Measurements from ENCODE around the gene ARIH2.

The ARIH2 gene

DNA sequence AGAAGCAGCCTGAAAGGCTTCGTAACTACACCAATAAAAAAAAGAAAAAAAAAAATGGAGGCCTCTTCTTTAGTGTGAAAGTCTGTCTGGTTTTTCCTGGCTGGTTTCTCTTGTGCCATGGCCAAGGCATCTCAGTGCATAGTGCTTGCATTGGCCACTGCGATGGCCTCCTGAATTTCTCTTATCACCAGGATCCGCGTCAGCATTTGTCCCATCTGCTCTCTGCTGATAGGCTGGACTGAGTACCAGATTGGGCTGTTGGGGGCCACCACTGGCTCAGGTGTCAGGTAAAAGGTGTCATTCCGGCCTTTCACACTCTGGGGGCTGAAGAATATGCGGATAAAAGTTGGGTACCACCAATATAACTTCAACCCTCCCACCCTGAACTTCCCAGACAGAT, 111.7 kb downstream of the ARIH2 start:
- Histone ChIP-seq H3K36me3 (ENCODE audit: control insufficient read depth, insufficient read depth, low read length) (peaks cover 47% of the 10 kb centered on the region), H3K9ac (ENCODE audit: low read length) (no peak overlapping the region)

DNA sequence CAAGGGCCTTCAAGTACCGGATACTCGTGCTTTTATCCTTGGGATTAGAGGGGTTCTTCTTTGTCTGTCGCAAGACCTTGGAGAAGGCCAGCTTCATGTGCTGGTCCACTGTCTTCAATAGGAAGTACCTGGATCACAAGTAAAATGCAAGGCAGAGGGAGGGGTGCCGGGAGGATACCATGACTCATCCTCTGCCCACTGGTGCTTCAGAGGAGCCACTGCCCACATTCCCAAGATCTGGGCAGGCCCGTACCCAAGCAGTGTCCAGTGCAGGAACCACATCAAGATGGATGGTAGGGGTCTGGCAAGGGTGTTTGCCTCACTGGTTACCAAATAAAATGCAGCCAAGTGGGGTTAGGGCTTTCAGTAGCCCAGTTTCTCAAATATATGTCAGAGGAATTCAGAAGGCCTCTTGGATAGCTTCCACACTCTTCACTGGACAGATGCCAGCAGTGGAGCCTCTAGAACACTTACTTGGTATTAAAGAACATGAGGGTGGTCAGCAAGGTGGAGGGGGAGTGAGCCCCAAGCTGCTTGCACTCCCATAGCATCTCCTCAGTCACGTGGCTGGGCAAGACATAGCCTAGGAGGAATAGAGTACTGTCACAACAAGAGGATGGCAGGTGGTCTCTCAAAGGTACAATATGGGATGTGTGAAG, 114.1 kb downstream of the ARIH2 start:
- H3K9ac ChIP-seq (ENCODE audit: low read length): no peak overlapping the region
- no peaks in the 10 kb centered on the region for H3K27me3 ChIP-seq (ENCODE audit: control insufficient read depth, insufficient read depth, low read length)
- H3K36me3 ChIP-seq (ENCODE audit: control insufficient read depth, insufficient read depth, low read length): peaks cover 34% of the 10 kb centered on the region
- no peak overlapping the region for H3K27ac ChIP-seq (ENCODE audit: low read depth, low read length)
- peaks cover 7% of the 10 kb centered on the region for H3K4me1 ChIP-seq (ENCODE audit: control insufficient read depth, insufficient read depth, low read length)
- H3K4me3 ChIP-seq (ENCODE audit: low read length): no peak overlapping the region

More for the DNA sequence above, 111.7 kb downstream of the ARIH2 start:
- H3K27ac ChIP-seq (ENCODE audit: low read depth, low read length): no peak overlapping the region
- no peaks in the 10 kb centered on the region for H3K27me3 ChIP-seq (ENCODE audit: control insufficient read depth, insufficient read depth, low read length)
- no peak overlapping the region for H3K4me3 ChIP-seq (ENCODE audit: low read length)
- peaks cover 7% of the 10 kb centered on the region for H3K4me1 ChIP-seq (ENCODE audit: control insufficient read depth, insufficient read depth, low read length)

- Histone ChIP-seq H3K27ac (ENCODE audit: low read depth, low read length) (no peak overlapping the region), H3K4me1 (ENCODE audit: control insufficient read depth, insufficient read depth, low read length) (no peaks in the 10 kb centered on the region), H3K27me3 (ENCODE audit: control insufficient read depth, insufficient read depth, low read length) (no peaks in the 10 kb centered on the region), H3K4me3 (ENCODE audit: low read length) (no peak overlapping the region), H3K9ac (ENCODE audit: low read length) (no peak overlapping the region), H3K36me3 (ENCODE audit: control insufficient read depth, insufficient read depth, low read length) (peaks cover 34% of the 10 kb centered on the region)
Measured at GRCh38 chr3:49034650-49035049, 116.0 kb downstream of the ARIH2 start.

- H3K27ac ChIP-seq (ENCODE audit: low read depth, low read length): no peak overlapping the region
- no peak overlapping the region for H3K9ac ChIP-seq (ENCODE audit: low read length)
Measured at GRCh38 chr3:49035281-49035680, 116.6 kb downstream of the ARIH2 start.

More at GRCh38 chr3:49035281-49035680, 116.6 kb downstream of the ARIH2 start:
- no peaks in the 10 kb centered on the region for H3K4me1 ChIP-seq (ENCODE audit: control insufficient read depth, insufficient read depth, low read length)
- H3K27me3 ChIP-seq (ENCODE audit: control insufficient read depth, insufficient read depth, low read length): no peaks in the 10 kb centered on the region
- H3K36me3 ChIP-seq (ENCODE audit: control insufficient read depth, insufficient read depth, low read length): peaks cover 34% of the 10 kb centered on the region
- H3K4me3 ChIP-seq (ENCODE audit: low read length): no peak overlapping the region
